GM12892 (cell line): ENCODE results near the gene RGS1.

Experiments used
- POLR2A ChIP-seq: IDR thresholded peaks from 2 replicates; pipeline ENCODE4 v1.6.1; 2011; ENCODE audit warnings: low read depth, low read length, control low read depth
- POLR2AphosphoS5 ChIP-seq: IDR thresholded peaks from 2 replicates; pipeline ENCODE4 v1.6.1; 2011; ENCODE audit warnings: low read depth, low read length, control low read depth
- TAF1 ChIP-seq: IDR thresholded peaks from 2 replicates; pipeline ENCODE4 v1.6.1; 2011; ENCODE audit warnings: low read depth, mild to moderate bottlenecking, control low read depth, low read length, borderline replicate concordance

- TF ChIP-seq POLR2A, result no peak
- TF ChIP-seq POLR2AphosphoS5, result no peak
- no peak for TF ChIP-seq TAF1
These were observed 23.0 kb downstream of the RGS1 start for GRCh38 chr1:192598589-192598988.
